CD4-positive, alpha-beta T cell treated with Interleukin-17A for 1 hour (primary cell): ENCODE measurements around the gene VIL1.

ENCODE experiments used
- DNase-seq: peaks from one replicate; pipeline ENCODE4 v3.0.0-alpha.2; 2020

VIL1 gene

GRCh38 chr2:218406949-218407618 is 11.8 kb upstream of the VIL1 start:
- DNase-seq, result peak; percentile 77

GRCh38 chr2:218407717-218408116 is 11.2 kb upstream of the VIL1 start:
- no peak for DNase-seq

- no peak for DNase-seq
Observed at GRCh38 chr2:218418321-218418716, 604 bp upstream of the VIL1 start.

GRCh38 chr2:218419630-218420216 is 800 bp downstream of the VIL1 start:
- no peak for DNase-seq

- no peak for DNase-seq
Observed at GRCh38 chr2:218421027-218421426, 2.1 kb downstream of the VIL1 start.

GRCh38 chr2:218422403-218423086 is 3.6 kb downstream of the VIL1 start:
- DNase-seq, result no peak

- DNase-seq, result no peak
Observed at GRCh38 chr2:218423584-218423983, 4.7 kb downstream of the VIL1 start.

- DNase-seq, result no peak
Observed at GRCh38 chr2:218425531-218425930, 6.6 kb downstream of the VIL1 start.

- no peak for DNase-seq
Observed at GRCh38 chr2:218427741-218428140, 8.8 kb downstream of the VIL1 start.

GRCh38 chr2:218428846-218429558 is 10.1 kb downstream of the VIL1 start:
- DNase-seq, result no peak

GRCh38 chr2:218429911-218430692 is 11.2 kb downstream of the VIL1 start:
- DNase-seq, result no peak

GRCh38 chr2:218430721-218431120 is 11.8 kb downstream of the VIL1 start:
- DNase-seq, result no peak

- DNase-seq, result no peak
Observed at GRCh38 chr2:218431878-218432277, 13.0 kb downstream of the VIL1 start.

- no peak for DNase-seq
Observed at GRCh38 chr2:218432676-218433365, 13.9 kb downstream of the VIL1 start.

- DNase-seq, result no peak
Observed at GRCh38 chr2:218434456-218434855, 15.5 kb downstream of the VIL1 start.

- DNase-seq, result no peak
Observed at GRCh38 chr2:218435003-218435982, 16.4 kb downstream of the VIL1 start.

GRCh38 chr2:218436992-218437391 is 18.1 kb downstream of the VIL1 start:
- no peak for DNase-seq

GRCh38 chr2:218437969-218438368 is 19.0 kb downstream of the VIL1 start:
- no peak for DNase-seq

- no peak for DNase-seq
Observed at GRCh38 chr2:218438596-218438995, 19.7 kb downstream of the VIL1 start.

- DNase-seq, result no peak
Observed at GRCh38 chr2:218444692-218445357, 25.9 kb downstream of the VIL1 start.
